ENCODE data around the gene STRAP. TPM values are rescaled to one million over a fixed set of nuclear protein-coding genes. Genes with fewer than 3 reads are reported as not detected.

The STRAP gene
- total and polyA plus RNA-seq, 10 donors = 41.9 to 68.8 (median 57.2) TPM

- Histone ChIP-seq H3K4me3 (no peak overlapping the region), H3K36me3 (peaks cover 0 to 86% (median 63%) of the 10 kb centered on the region in 6 donors), H3K27ac (no peak overlapping the region), H3K4me1 (peaks cover 0 to 24% (median 1%) of the 10 kb centered on the region in 6 donors), H3K9me3 (no peaks in the 10 kb centered on the region), H3K27me3 (replicated peaks in 1 of 7) (no peaks in the 10 kb centered on the region)
- intact Hi-C loops (cut with DNase I; ENCODE audit: low total_unique reads) = no loop called here
- DNase-seq = no peak
- 87 to 93% (median 88%) methylated on average over 3 of the region's 3 CpGs for WGBS, 5 donors
- TF ChIP-seq POLR2A (IDR thresholded peaks at IDR 0.05) = no peak
- TF ChIP-seq, protein P1, sequence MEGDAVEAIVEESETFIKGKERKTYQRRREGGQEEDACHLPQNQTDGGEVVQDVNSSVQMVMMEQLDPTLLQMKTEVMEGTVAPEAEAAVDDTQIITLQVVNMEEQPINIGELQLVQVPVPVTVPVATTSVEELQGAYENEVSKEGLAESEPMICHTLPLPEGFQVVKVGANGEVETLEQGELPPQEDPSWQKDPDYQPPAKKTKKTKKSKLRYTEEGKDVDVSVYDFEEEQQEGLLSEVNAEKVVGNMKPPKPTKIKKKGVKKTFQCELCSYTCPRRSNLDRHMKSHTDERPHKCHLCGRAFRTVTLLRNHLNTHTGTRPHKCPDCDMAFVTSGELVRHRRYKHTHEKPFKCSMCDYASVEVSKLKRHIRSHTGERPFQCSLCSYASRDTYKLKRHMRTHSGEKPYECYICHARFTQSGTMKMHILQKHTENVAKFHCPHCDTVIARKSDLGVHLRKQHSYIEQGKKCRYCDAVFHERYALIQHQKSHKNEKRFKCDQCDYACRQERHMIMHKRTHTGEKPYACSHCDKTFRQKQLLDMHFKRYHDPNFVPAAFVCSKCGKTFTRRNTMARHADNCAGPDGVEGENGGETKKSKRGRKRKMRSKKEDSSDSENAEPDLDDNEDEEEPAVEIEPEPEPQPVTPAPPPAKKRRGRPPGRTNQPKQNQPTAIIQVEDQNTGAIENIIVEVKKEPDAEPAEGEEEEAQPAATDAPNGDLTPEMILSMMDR (IDR thresholded peaks at IDR 0.05 in 8 of 11, conservative IDR thresholded peaks at IDR 0.05 in 3 of 11) = no peak
- no peak for TF ChIP-seq POLR2AphosphoS5 (IDR thresholded peaks at IDR 0.05)
These were observed 11.1 kb downstream of the STRAP start for GRCh38 chr12:15893260-15893659.

- intact Hi-C loops (cut with DNase I; ENCODE audit: low total_unique reads) = no loop called here
- H3K9me3 ChIP-seq = no peaks in the 10 kb centered on the region
- no peak overlapping the region for H3K27ac ChIP-seq
- TF ChIP-seq, protein P1 (IDR thresholded peaks at IDR 0.05 in 8 of 11, conservative IDR thresholded peaks at IDR 0.05 in 3 of 11) = no peak
- no peak for TF ChIP-seq POLR2A (IDR thresholded peaks at IDR 0.05)
- TF ChIP-seq POLR2AphosphoS5 (IDR thresholded peaks at IDR 0.05) = no peak
- WGBS, 5 donors = 86 to 95% (median 88%) methylated on average over 1 of the region's 1 CpG
- peaks cover 0 to 96% (median 69%) of the 10 kb centered on the region in 6 donors for H3K36me3 ChIP-seq
- DNase-seq = no peak
- H3K4me3 ChIP-seq = no peak overlapping the region
- H3K4me1 ChIP-seq = peaks cover 0 to 20% (median 5%) of the 10 kb centered on the region in 6 donors
- no peaks in the 10 kb centered on the region for H3K27me3 ChIP-seq (replicated peaks in 1 of 7)
These were observed 14.7 kb downstream of the STRAP start for GRCh38 chr12:15896867-15897266.

GRCh38 chr12:15897433-15897832 lies 15.2 kb downstream of the STRAP start:
- no peak overlapping the region for H3K27ac ChIP-seq
- intact Hi-C loops (cut with DNase I; ENCODE audit: low total_unique reads) = no loop called here
- no peaks in the 10 kb centered on the region for H3K9me3 ChIP-seq
- peaks cover 0 to 96% (median 70%) of the 10 kb centered on the region in 6 donors for H3K36me3 ChIP-seq
- DNase-seq = no peak
- no peaks in the 10 kb centered on the region for H3K27me3 ChIP-seq (replicated peaks in 1 of 7)
- H3K4me1 ChIP-seq = peaks cover 0 to 20% (median 5%) of the 10 kb centered on the region in 6 donors
- H3K4me3 ChIP-seq = no peak overlapping the region
- TF ChIP-seq POLR2A (IDR thresholded peaks at IDR 0.05) = no peak
- TF ChIP-seq POLR2AphosphoS5 (IDR thresholded peaks at IDR 0.05) = no peak
- TF ChIP-seq, protein P1 (IDR thresholded peaks at IDR 0.05 in 8 of 11, conservative IDR thresholded peaks at IDR 0.05 in 3 of 11) = no peak
- WGBS, 5 donors = 85 to 98% (median 95%) methylated on average over 2 of the region's 2 CpGs

DNA sequence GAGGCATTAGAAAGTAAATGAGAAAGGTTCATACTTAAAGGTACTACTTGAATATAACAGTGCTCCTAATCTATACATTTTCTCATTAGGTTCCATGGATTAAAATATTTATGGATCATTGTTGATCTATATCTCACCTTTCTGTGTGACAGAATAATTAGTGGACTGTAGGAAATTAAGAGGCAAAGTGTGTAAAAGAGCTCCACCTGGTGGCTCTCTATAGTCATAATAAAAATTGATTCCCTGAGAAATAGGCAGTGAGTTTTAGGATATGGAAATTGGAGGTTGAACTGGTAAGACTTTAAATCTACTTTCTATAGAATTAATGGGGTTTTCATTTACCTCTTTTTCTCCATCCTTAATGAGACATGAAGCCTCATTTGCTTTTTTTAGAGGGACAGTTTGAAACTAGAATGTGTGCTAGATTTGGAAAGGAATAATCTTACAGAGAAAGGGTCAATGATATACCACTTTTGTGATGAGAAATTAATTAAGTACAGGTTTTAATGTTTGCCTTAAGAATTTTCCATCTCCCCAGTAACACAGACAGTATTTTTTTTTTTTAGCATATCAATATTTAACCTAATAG lies 17.2 kb downstream of the STRAP start:
- intact Hi-C loops (cut with DNase I; ENCODE audit: low total_unique reads) = no loop called here
- no peak for TF ChIP-seq POLR2AphosphoS5 (IDR thresholded peaks at IDR 0.05)
- TF ChIP-seq, protein P1 (IDR thresholded peaks at IDR 0.05 in 8 of 11, conservative IDR thresholded peaks at IDR 0.05 in 3 of 11) = peak; percentile 4 to 73 (median 55)

More for the DNA sequence above, 17.2 kb downstream of the STRAP start:
- no peak overlapping the region for H3K4me3 ChIP-seq
- peaks cover 3 to 100% (median 71%) of the 10 kb centered on the region in 6 donors for H3K36me3 ChIP-seq
- H3K27me3 ChIP-seq (replicated peaks in 1 of 7) = no peaks in the 10 kb centered on the region
- DNase-seq = no peak
- H3K4me1 ChIP-seq = peaks cover 0 to 20% (median 5%) of the 10 kb centered on the region in 6 donors
- no peaks in the 10 kb centered on the region for H3K9me3 ChIP-seq
- H3K27ac ChIP-seq = peak overlapping the region in 1 of 8 donors; percentile 7

Data from spleen (tissue), 11 donors.